ENCODE results near the gene CDHR5.

The CDHR5 gene

GRCh38 chr11:620935-621814 is 3.6 kb downstream of the CDHR5 start:
- DNase-seq = no peak

GRCh38 chr11:620201-620600 is 4.6 kb downstream of the CDHR5 start:
- DNase-seq = no peak

- no peak for DNase-seq
Measured at GRCh38 chr11:619628-620050, 5.1 kb downstream of the CDHR5 start.

GRCh38 chr11:618856-619627 is 5.7 kb downstream of the CDHR5 start:
- DNase-seq = no peak

- no peak for DNase-seq
Measured at GRCh38 chr11:617912-618682, 6.7 kb downstream of the CDHR5 start.

GRCh38 chr11:617199-617911 is 7.4 kb downstream of the CDHR5 start:
- no peak for DNase-seq

GRCh38 chr11:616320-617198 is 8.2 kb downstream of the CDHR5 start:
- no peak for DNase-seq

GRCh38 chr11:615504-616319 is 9.0 kb downstream of the CDHR5 start, which contains the start of gene IRF7:
Gene IRF7 (minus strand): TSS chr11:615950. CDS start chr11:615364, 586 bp downstream.
- peak; percentile 98 for DNase-seq

GRCh38 chr11:614623-615503 is 9.9 kb downstream of the CDHR5 start:
- peak; percentile 14 for DNase-seq

GRCh38 chr11:614021-614622 is 10.6 kb downstream of the CDHR5 start:
- DNase-seq = no peak

GRCh38 chr11:613369-613968 is 11.3 kb downstream of the CDHR5 start:
- peak; percentile 87 for DNase-seq

GRCh38 chr11:612961-613300 is 11.8 kb downstream of the CDHR5 start:
- no peak for DNase-seq

- peak; percentile 65 for DNase-seq
Measured at GRCh38 chr11:612201-612960, 12.4 kb downstream of the CDHR5 start.

GRCh38 chr11:611001-611996 is 13.5 kb downstream of the CDHR5 start:
- no peak for DNase-seq

- no peak for DNase-seq
Measured at GRCh38 chr11:610146-610801, 14.5 kb downstream of the CDHR5 start.

GRCh38 chr11:609341-609811 is 15.4 kb downstream of the CDHR5 start:
- DNase-seq = no peak
